Measurements from ENCODE around the gene C6orf132. TPM values are rescaled to one million over a fixed set of nuclear protein-coding genes. Genes with fewer than 3 reads are reported as not detected.

Gene C6orf132
- total and polyA plus RNA-seq, 2 of the 8 experiments (the other 6 are each of a cell fraction or from before 2014, with no cell fraction given), result 31.5 to 64.0 TPM

- Histone ChIP-seq H3K4me3 (ENCODE audit: extremely low read depth in 1 of 4, insufficient read depth in 2 of 4, low read depth in 3 of 4, low read length in 4 of 4) (no peak overlapping the region), H3K23ac (ENCODE audit: insufficient read length) (no peak overlapping the region), H3K9me3 (ENCODE audit: insufficient read depth in 2 of 2, low read depth in 1 of 2, low read length in 1 of 2) (no peaks in the 10 kb centered on the region), H4K91ac (replicated peaks; ENCODE audit: insufficient read length, low read length) (no peak overlapping the region), H3K27ac (ENCODE audit: low read depth, low read length) (no peak overlapping the region), H3K79me2 (ENCODE audit: control insufficient read depth in 1 of 2, insufficient read depth in 2 of 2, low read length in 2 of 2) (no peaks in the 10 kb centered on the region), H2BK12ac (ENCODE audit: low read depth, low read length) (no peak overlapping the region), H3K56ac (replicated peaks; ENCODE audit: insufficient read length, low read depth, low read length) (no peak overlapping the region), H3K18ac (ENCODE audit: extremely low read depth, low read length) (no peak overlapping the region), H3K79me1 (ENCODE audit: low read depth, low read length) (no peaks in the 10 kb centered on the region), H3K36me3 (ENCODE audit: control insufficient read depth in 2 of 4, insufficient read depth in 4 of 4, low read length in 3 of 4) (no peaks in the 10 kb centered on the region; a peak in 1 of 8 replicates), H2BK120ac (replicated peaks; ENCODE audit: low read depth, low read length) (no peak overlapping the region), H4K8ac (ENCODE audit: extremely low read depth, insufficient read depth, low read length) (no peak overlapping the region), H2AFZ (ENCODE audit: low read length) (no peak overlapping the region), H3K14ac (ENCODE audit: insufficient read length) (no peak overlapping the region), H4K5ac (ENCODE audit: insufficient read length, low read depth, low read length) (no peak overlapping the region), H4K20me1 (replicated peaks in 1 of 2; ENCODE audit: control insufficient read depth in 1 of 2, insufficient read depth in 2 of 2, low read length in 2 of 2) (peaks cover 0 to 2% of the 10 kb centered on the region in 2 experiments), H3K4ac (replicated peaks; ENCODE audit: insufficient read length, low read depth, low read length) (no peak overlapping the region), H2BK5ac (ENCODE audit: low read depth, low read length) (no peak overlapping the region), H2AK5ac (ENCODE audit: low read depth, low read length) (no peak overlapping the region), H3K4me2 (ENCODE audit: insufficient read depth in 1 of 2, low read depth in 2 of 2, low read length in 2 of 2) (no peak overlapping the region), H2BK20ac (ENCODE audit: low read length) (no peak overlapping the region), H2BK15ac (ENCODE audit: low read length) (no peak overlapping the region), H3K9ac (replicated peaks in 1 of 4; ENCODE audit: extremely low read depth in 1 of 4, low read depth in 3 of 4, low read length in 3 of 4) (no peak overlapping the region), H3K23me2 (ENCODE audit: low read depth, low read length) (no peaks in the 10 kb centered on the region), H3K4me1 (replicated peaks in 1 of 4; ENCODE audit: control insufficient read depth in 3 of 4, insufficient read depth in 4 of 4, low read length in 3 of 4) (peaks cover 0 to 6% (median 0%) of the 10 kb centered on the region in 4 experiments; a peak in 1 of 7 replicates), H3K27me3 (replicated peaks in 1 of 4; ENCODE audit: control insufficient read depth in 3 of 4, extremely low read depth in 1 of 4, insufficient read depth in 3 of 4, low read length in 3 of 4) (peaks cover 0 to 5% (median 0%) of the 10 kb centered on the region in 4 experiments; a peak in 2 of 7 replicates)
- DNase-seq (ENCODE audit: low read depth in 1 of 2, low spot score in 2 of 2) (no peak), FAIRE-seq (no peak)
- CTCF ChIA-PET (ENCODE audit: partially characterized antibody), result interaction anchor here (0.8 to 21.6 kb wide), 17 partner anchors 5 to 146 kb away, joined by 3 to 313 read pairs (median 5); partner anchors contain the start of genes GUCA1B and MRPS10
- WGBS, 2 experiments (ENCODE audit: extremely low coverage in 1 of 2, insufficient coverage in 1 of 2, insufficient read length in 1 of 2, insufficient replicate concordance in 2 of 2, low coverage in 1 of 2, low lambda C conversion rate in 2 of 2, missing lambda C conversion rate in 1 of 2), result 77% methylated on average over 5 of the region's 5 CpGs; no CpG with 5 or more reads in 1 of the 2 experiments
- POLR2A ChIA-PET (ENCODE audit: partially characterized antibody), result interaction anchor here (0.9 to 2.6 kb wide), 3 partner anchors 20 to 72 kb away, joined by 3 to 11 read pairs (median 3); partner anchors contain the start of gene TAF8
- TF ChIP-seq RNF2 (IDR thresholded peaks at IDR 0.05; ENCODE audit: borderline replicate concordance, low read depth, low read length, missing control alignments, poor library complexity, severe bottlenecking), result no peak
- TF ChIP-seq ATF3 (IDR thresholded peaks at IDR 0.05; ENCODE audit: insufficient read depth, low read depth, low read length), result no peak
- TF ChIP-seq SP2 (IDR thresholded peaks at IDR 0.05; ENCODE audit: low read length), result no peak
- TF ChIP-seq ASH2L (IDR thresholded peaks at IDR 0.05; ENCODE audit: low read length), result no peak
- no peak for TF ChIP-seq SIRT6 (IDR thresholded peaks at IDR 0.05; ENCODE audit: low read length)
- TF ChIP-seq POU5F1 (IDR thresholded peaks at IDR 0.05; ENCODE audit: low read depth, low read length), result no peak
- no peak for TF ChIP-seq ZNF274 (IDR thresholded peaks at IDR 0.05; ENCODE audit: borderline replicate concordance, extremely low read depth, low read length)
- no peak for TF ChIP-seq KDM5A (IDR thresholded peaks at IDR 0.05; ENCODE audit: low read length)
- TF ChIP-seq CREB1 (IDR thresholded peaks at IDR 0.05), result no peak
- no peak for TF ChIP-seq CBX5 (IDR thresholded peaks at IDR 0.05; ENCODE audit: low read depth, low read length)
- TF ChIP-seq EP300 (IDR thresholded peaks at IDR 0.05; ENCODE audit: borderline replicate concordance in 1 of 2, low read depth in 2 of 2, low read length in 2 of 2), result no peak
- TF ChIP-seq GABPA (IDR thresholded peaks at IDR 0.05; ENCODE audit: borderline replicate concordance, insufficient read depth, low read length), result no peak
Measured at GRCh38 chr6:42084889-42085288, 57.5 kb downstream of the C6orf132 start.

Data from H1 (cell line).